NCI-H187 treated with DMSO at 0.1 percent for 48 hours (cell line): ENCODE data around the gene TPR.
"Not testable (repeated sequence)": the region's sequence is repeated elsewhere in the genome, so short reads cannot be mapped to it uniquely, and the experiment has no call there.

ENCODE experiments used
- DNase-seq: peaks from one replicate; lab custom pipeline; 2025; lab: John Stamatoyannopoulos, UW

Gene TPR

GRCh38 chr1:186375152-186375928 lies at the start of gene TPR, which contains the start of gene ODR4:
TPR (minus strand) TSS chr1:186375253; CDS start chr1:186375028, 225 bp downstream.
ODR4 (plus strand) TSS chr1:186375838; CDS start chr1:186379786, 3,948 bp downstream.
- peak; percentile 99 for DNase-seq

GRCh38 chr1:186424539-186424938 lies 49.5 kb upstream of the TPR start:
- no peak for DNase-seq

- no peak for DNase-seq
Observed at GRCh38 chr1:186421446-186421845, 46.4 kb upstream of the TPR start.

- no peak for DNase-seq
Observed at GRCh38 chr1:186420923-186421322, 45.9 kb upstream of the TPR start.

- DNase-seq, result no peak
Observed at GRCh38 chr1:186420311-186420710, 45.3 kb upstream of the TPR start.

GRCh38 chr1:186418503-186418902 lies 43.5 kb upstream of the TPR start:
- DNase-seq, result no peak

- DNase-seq, result no peak
Observed at GRCh38 chr1:186413319-186413718, 38.3 kb upstream of the TPR start.

- DNase-seq, result no peak
Observed at GRCh38 chr1:186409091-186409490, 34.0 kb upstream of the TPR start.

GRCh38 chr1:186404454-186405051 lies 29.5 kb upstream of the TPR start:
- no peak for DNase-seq

- no peak for DNase-seq
Observed at GRCh38 chr1:186403632-186404031, 28.6 kb upstream of the TPR start.

- DNase-seq, result not testable (repeated sequence)
Observed at GRCh38 chr1:186401446-186401845, 26.4 kb upstream of the TPR start.

GRCh38 chr1:186392711-186393110 lies 17.7 kb upstream of the TPR start:
- not testable (repeated sequence) for DNase-seq

GRCh38 chr1:186391841-186392240 lies 16.8 kb upstream of the TPR start:
- DNase-seq, result no peak

GRCh38 chr1:186390925-186391324 lies 15.9 kb upstream of the TPR start:
- no peak for DNase-seq

- no peak for DNase-seq
Observed at GRCh38 chr1:186386725-186387383, 11.8 kb upstream of the TPR start.

GRCh38 chr1:186375929-186376319 lies 871 bp upstream of the TPR start:
- DNase-seq, result no peak

GRCh38 chr1:186374303-186375151 lies 526 bp downstream of the TPR start:
- no peak for DNase-seq

GRCh38 chr1:186347837-186348691 lies 27.0 kb downstream of the TPR start:
- DNase-seq, result not testable (repeated sequence)

- DNase-seq, result no peak
Observed at GRCh38 chr1:186340772-186341171, 34.3 kb downstream of the TPR start.

- no peak for DNase-seq
Observed at GRCh38 chr1:186337554-186337953, 37.5 kb downstream of the TPR start.

- DNase-seq, result no peak
Observed at GRCh38 chr1:186330758-186331157, 44.3 kb downstream of the TPR start.
